GM21528 (cell line): ENCODE measurements around the gene RMC1.
"Not testable (repeated sequence)": the region's sequence is repeated elsewhere in the genome, so short reads cannot be mapped to it uniquely, and the experiment has no call there.

ENCODE experiments used
- ATAC-seq: cut with Tn5 transposase; IDR thresholded peaks from one replicate; pipeline ENCODE4 v1.9.1; 2021; ENCODE audit warnings: mild to moderate bottlenecking, moderate library complexity; ENCODE audit not compliant: unreplicated experiment, low FRiP score

RMC1 gene

DNA sequence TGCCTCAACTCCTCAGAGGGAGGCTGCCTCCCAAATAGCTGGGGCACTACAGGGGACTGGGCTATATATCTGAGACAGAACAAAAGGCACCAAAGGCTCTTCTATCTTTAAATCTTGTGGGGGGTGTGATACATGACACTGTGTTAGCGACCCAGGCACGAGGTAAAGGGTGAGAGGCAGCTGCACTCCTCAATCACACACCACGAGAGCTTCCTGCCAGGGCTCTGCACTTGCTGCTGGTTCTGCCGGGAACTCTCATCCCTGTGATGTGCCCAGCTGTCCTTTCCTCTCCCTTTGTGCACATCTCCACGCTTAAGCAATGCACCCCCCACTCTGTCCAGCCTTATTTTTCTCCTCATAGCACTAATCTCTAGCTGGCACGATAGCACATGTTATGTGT lies 50.6 kb downstream of the RMC1 start:
- ATAC-seq, result no peak

DNA sequence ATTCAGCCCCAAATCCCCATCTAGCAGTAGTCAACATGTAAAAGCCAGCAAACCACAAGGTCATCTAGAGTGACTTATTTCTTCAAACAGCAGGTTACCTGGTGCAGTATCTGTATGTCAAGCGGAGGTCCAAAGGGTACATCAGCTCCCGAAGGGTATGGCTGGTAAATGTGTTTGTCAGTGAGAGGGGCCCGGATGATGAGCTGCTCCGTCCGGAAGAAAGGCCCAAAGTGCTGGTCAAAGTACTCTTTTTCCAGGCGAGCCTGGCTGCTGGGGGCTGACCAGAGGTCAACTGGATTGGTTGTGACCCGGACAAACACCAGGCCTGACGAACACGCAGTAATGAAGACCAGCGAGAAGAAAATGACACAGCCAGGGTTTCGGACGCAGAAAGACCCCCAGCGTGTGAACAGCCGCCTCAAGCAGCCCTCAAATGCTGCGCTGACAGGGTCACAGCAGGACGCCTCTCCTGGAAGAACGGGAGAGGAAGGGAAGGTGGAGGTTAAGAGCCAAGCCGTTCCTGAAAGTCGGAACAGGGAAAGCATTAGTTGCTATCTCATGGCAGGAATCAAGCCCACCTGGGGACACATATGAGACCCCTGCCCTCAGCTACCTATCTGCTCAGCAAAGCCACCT lies 53.0 kb downstream of the RMC1 start:
- ATAC-seq, result no peak

DNA sequence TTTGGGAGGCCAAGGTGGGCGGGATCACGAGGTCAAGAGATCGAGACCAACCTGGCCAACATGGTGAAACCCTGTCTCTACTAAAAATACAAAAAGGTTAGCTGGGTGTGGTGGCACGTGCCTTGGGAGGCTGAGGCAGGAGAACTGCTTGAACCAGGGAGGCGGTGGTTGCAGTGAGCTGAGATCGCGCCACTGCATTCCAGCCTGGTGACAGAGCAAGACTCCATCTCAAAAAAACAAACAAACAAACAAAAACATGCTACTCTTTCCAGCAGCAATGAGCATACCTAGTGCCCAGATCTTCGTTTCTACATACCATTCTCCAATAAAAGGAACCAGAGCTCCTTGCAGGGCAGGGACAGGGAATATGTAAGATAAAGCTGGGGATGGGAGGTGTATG lies 54.2 kb downstream of the RMC1 start:
- not testable (repeated sequence) for ATAC-seq

DNA sequence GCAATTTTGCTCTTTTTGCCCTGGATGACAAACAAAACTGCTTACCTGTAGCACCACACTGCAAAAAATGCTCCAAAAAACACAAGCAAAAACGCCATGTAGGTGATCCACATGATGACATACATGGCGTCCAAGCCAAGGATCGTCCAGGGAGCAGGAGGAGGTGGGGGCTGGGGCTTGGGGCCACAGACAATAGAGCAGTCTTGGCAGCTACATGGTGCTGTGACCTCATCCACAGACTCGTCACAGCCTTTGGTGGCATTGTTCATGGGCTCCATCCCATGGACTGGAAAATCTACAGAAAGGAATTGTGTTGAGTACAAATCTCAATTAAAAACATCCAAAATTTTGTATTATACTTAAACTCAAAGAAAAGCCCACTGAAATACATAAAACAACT lies 56.9 kb downstream of the RMC1 start:
- ATAC-seq, result no peak

DNA sequence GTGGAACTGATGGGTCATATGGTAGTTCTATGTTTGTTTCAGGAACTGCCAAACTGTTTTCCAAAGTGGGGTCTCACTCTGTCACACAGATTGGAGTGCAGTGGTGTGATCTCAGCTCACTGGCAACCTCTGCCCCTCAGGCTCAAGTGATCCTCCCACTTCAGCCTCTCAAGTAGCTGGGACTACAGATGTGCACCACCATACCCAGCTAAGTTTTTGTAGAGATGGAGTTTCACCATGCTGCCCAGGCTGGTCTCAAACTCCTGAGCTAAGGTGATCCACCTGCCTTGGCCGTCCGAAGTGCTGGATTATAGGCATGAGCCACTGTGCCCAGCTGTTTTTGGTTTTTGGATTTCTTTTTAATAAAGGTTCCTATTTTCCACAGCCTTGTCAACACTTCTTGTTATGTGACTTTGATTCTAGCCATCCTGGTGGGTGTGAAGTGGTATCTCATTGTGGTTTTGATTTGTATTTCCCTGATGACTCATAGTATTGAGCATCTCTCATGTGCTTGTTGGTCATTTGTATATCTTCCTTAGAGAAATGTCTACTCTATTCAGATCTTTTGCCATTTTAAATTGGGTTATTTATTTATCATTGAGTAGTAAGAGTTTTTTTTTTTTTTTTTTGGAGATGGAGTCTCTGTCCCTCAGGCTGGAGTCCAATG lies 60.2 kb downstream of the RMC1 start:
- no peak for ATAC-seq

DNA sequence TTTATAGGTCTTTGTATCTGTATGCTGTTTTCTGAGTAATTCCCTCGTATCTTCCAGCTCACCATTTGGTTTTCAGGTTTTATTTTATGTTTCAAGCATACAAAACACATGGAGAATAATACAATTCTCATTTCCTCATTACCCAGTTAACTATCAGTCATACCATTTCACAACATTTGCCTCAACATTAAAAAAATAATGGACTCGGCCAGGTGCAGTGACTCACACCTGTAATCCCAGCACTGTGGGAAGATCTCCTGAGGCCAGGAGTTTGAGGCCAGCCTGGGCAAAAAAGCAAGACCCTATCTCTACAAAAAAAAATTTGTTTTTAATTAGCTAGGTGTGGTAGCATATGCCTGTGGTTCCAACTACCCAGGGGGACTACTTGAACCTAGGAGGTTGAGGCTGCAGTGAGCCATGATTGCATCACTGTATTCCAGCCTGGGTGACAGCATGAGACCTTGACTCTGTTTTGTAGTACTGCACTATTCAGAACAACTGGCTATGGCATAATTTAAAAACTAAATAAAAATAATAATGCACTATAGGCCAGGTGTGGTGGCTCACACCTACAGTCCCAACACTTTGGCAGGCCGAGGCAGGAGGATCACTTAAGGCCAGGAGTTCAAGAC lies 62.7 kb downstream of the RMC1 start:
- ATAC-seq, result no peak

DNA sequence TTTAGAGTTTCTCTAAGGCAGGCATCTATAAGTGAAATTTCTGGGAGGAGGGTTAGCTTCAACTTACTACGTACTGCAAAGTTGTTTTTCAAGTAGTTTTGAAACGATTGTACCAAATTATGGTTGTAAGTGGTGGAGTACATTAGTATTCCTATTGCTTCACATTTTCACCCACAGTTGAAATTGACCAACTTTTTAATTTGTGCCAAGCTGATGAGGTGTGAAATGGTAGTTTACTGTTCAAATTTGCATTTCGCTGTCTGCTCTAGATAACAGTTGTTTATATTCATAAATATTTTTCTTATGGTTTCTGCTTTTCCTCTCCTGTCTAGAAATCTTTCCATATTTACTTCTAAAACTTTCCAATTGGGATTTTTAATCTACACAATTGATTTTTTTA lies 64.4 kb downstream of the RMC1 start:
- no peak for ATAC-seq

DNA sequence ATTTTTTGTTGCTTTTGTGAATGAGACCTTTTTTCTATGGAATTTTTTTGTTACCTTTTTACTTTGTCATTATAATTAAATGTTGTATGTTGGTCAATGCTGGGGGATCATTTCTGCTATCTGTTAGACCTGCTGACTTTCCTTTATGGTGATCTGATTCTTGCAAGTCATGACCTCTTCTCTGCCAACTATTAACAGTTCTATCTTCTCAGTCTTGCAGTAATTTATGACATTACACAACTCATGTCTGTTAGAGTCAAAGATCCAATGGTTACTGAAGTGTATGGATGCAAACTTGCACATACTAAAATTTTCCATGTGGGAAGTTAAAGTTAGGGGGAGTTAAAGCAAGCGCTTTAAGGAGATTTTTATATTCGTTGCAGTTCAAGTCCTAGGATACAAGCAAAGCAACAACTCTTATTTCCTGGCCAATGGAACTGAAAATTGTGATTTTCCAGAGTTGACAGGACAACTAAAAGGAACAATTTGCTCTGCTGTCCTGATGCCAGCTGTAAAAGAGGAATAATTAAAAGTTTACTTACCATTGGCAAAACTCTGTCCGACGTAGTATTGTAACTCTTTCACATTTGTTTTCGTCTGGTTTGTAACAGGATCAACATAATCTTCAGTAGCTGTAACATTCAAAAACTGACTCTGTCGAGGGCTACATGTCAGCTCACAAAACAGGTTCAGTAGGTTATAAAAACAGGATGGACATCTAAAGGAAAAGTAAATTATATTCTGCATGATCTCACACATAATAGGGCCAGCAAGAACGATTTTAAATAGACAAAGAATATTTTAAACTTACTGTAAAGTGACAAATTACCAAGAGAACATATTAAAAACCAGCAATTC lies 65.2 kb downstream of the RMC1 start:
- no peak for ATAC-seq

DNA sequence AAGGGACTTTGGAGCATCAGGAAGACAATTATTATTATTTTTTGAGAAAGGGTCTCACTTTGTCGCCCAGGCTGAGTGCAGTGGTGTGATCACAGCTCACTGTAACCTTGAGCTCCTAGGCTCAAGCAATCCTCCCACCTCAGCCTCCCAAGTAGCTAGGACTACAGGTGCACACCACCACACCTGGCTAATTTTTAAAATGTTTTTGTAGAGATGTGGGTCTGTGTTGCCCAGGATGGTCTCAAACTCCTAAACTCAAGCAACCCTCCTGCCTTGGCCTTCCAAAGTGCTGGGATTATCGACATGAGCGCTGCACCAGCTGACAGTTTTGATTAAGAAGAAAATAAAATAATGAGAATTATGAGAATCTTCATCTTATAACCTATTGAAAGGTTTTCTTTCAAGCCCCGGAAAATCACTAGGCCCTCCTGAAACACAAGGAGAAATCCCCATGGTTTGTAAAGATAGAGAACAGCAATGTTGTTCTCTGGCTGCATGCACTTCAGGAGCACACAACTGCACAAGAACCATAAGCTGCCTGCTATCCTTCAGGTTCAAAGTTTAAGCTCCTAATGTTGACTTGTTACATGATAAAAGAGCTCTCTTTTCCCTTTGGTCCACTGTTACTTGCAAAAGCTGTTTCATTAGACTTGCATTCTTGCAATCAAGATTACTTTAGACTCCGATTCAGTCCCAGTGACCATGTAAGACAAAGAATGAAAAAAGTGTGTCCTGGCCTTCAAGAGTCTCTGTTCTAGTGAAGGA lies 66.2 kb downstream of the RMC1 start:
- no peak for ATAC-seq

DNA sequence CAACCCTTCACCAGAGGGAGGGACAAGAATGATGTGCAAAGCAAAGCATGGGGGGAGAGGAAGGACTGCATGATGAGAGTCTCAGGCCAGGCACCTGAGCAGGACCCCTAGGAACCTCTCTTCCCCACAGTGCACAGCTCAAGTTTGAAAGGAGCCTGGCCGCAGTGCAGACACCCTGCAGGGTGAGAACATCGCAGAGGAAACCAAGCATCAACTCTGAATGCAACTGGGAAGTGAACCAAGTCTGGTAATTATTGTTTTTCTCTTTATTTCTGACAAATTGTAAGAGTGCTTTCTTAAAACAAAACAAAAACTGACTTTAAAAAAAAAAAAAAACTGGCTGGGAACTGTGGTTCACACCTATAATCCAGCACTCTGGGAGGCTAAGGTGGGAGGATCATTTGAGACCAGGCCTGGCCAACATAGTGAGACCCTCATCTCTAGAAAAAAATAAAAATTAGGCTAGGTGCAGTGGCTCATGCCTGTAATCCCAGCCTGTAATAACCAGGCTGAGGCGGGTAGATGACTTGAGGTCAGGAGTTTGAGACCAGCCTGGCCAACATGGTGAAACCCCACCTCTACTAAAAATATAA lies 67.7 kb downstream of the RMC1 start:
- ATAC-seq, result no peak

DNA sequence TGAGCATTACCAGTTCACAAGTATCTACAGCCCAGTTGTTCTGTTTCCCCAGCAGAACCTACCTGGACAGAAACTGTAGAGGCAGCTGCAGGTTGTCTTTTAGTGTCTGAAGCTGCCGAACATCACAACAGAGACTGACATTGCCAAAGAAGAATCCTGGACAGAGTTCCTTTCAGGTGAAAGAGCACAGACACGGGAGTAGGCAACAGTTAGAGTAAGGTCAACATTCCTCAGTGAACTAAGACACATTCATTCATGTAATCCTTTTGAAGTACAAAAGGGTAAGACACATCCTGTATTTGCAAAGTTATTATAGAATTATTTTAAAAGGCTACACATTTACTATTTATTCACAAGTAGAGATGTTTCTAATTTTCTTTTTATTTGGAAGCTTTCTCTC lies 68.7 kb downstream of the RMC1 start:
- ATAC-seq, result no peak

DNA sequence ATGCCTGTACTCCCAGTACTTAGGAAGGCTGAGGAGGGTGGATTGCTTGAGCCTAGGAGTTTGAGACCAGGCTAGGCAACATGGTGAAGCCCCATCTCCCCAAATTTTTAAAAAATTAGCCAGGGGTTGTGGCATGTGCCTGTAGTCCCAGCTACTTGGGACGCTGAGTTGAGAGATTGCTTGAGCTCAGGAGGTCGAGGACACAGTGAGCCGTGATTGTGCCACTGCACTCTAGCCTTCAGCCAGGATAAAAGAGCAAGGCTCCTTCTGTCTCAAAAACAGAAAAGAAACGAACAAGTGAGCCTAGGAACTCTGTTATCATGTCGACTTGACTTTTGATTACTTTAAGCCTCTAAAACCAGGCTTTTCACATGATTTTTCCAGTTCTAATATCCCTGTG lies 69.3 kb downstream of the RMC1 start:
- ATAC-seq, result no peak

DNA sequence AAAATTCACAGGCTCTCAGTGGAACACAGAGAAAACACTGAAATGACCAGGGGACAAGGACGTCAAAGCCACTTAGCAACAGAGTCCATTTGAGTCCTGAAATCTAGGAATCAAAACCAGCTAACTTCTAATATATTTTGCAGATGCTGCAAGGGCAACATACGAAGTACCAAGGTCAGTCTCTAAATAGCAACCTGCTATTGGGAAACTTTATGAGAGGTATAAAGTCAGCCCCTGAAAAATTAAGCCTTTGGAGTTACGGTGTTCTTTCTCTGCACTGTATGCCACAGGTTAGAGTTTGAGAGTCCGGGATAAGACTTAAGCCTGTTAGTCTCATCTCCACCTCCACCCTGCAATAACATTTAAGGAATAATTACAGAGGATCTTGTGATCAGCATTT lies 69.7 kb downstream of the RMC1 start:
- no peak for ATAC-seq

DNA sequence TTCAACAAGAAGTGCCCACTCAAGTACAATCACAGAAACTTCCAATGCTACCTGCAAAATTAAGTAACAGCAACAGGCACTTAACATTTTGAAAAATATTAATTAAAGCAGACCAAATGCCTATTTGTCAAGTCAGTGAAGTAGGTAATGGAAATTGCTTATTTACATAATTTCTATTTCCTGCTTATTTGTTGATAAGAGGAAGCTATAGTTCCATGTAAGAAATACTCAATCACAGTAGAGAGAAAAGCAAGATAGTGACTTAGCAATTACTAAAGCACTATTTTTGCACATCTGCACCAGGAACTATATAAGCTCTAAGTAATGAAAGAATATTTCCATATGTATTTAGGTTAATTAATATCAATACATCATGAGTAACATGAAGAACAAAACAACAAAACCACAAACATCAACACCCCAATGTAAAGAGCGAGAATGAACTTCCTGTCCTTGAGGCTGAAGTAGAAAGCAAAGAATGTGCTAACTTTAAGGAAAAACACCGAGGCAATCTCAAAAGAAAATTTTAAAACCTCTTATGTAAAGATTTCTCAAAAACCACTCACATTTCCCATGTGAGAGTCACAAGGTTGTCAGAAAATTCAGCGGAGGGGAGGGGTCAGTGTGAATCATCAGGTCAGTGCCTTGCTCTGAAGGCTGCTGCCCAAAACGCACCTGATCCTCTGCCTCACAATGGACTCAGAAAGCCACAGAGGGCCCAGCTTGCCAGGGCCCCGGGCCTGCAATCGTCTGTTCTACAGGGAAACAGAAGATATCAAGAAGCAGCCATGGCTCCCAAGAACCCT lies 70.5 kb downstream of the RMC1 start:
- ATAC-seq, result no peak

DNA sequence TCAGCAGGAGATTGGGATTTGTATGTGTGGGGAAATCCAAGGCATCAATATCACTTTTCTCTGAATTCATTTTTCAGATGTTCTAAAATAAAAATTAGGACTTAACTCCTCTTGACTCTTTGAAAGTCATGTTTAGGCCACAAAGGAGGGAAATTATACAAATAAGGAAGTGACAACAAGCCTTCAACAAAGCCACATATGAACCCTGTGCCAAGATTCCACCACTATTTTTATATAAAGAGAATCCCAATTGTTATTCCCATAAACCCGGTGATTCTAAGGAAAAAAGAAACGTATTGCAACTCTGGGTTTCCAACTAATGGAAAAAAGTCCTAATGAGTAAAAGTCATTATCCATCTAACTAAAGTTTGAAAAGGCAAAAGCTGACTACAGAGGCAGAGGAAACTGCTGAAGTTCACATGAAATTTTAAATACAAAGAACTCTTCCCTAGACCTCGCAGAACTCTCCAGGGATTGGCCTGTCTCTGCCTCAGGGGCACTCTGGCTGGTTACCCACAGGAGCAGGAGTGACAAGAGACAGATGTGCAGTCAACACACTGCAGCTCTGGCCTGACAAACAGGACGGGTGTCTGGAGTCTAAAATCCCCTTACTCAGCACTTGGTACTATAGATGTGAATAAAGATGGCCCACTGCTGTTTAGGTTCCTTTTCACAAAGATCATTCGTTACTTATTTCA lies 71.4 kb downstream of the RMC1 start:
- no peak for ATAC-seq

DNA sequence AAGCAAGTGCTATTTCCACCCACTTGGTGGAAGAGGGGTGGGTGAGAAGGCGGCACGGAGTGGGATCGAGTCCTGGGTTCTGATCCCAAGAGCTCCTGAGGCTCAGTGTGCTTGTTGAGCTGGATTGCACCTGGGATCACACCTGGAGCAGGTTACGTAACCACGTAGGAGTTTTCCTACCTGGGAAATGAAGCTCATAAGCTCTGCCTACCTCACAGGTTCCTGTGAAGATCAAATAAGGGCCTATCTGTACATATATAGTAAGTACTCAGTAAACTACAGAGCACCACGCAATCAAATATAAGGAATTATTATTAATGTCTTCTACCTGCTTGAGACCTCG lies 72.0 kb downstream of the RMC1 start:
- no peak for ATAC-seq

DNA sequence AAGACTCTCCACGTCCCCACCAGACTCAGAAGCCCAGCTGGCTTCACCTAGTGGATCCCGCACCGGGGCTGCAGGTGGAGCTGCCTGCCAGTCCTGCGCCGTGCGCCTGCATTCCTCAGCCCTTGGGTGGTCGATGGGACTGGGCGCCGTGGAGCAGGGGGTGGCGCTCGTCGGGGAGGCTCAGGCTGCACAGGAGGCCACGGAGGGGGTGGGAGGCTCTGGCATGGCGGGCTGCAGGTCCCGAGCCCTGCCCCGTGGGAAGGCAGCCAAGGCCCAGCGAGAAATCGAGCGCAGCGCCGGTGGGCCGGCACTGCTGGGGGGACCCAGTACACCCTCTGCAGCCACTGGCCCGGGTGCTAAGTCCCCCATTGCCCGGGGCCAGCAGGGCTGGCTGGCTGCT lies 74.2 kb downstream of the RMC1 start:
- not testable (repeated sequence) for ATAC-seq

DNA sequence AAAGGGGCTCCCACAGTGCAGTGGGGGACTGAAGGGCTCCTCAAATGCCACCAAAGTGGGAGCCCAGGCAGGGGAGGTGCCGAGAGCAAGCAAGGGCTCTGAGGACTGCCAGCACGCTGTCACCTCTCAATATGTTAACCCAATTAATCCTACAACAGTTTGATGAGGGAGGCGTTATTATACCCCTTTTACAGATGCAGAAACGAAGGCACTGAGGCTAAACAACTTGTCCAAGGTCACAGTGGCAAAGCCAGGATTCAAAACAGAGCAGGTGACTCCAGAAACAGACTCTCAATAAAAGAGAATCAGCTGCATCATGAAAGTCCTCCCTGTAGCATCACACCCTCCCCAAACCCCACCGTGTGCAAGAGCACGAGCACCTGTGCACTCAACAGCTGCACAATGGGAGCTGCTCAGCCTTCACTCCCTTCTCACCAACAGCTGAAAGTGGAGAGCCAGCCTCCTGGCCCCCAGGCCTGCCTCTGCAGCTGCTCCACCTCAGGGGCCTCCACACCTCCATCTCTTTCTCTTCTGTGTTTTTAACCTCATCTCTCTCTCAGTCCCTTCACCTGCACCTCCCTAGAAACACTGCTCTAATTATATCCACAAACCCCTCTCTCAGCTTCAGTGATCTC lies 74.9 kb downstream of the RMC1 start:
- ATAC-seq, result no peak
